Gastrocnemius medialis (tissue), 4 donors: Measurements from ENCODE around the gene ADORA3. TPM values are rescaled to one million over a fixed set of nuclear protein-coding genes. Genes with fewer than 3 reads are reported as not detected.

Experiments used
- ATAC-seq, 2 donors: fragments of 150-250 bp; one replicate each; pipeline ENCODE4 v1.9.1; 2016
- DNase-seq, 2 donors: peaks; one replicate each; pipeline ENCODE4 v3.0.0-alpha.2; 2019
- H3K27ac ChIP-seq, 4 donors: fragments of 200-600 bp; sonication (generic); 1 replicate in 1 of 4; 2 replicates in 3 of 4; pipeline ENCODE4 v1.5.1; 2016 to 2018; ENCODE audit warnings: mild to moderate bottlenecking in 2 of 4, moderate library complexity in 1 of 4
- H3K27me3 ChIP-seq, 3 donors: fragments of 200-600 bp; sonication (generic) in 2 of 3; 1 replicate in 1 of 3; 2 replicates in 2 of 3; pipeline versions ENCODE4 v1.5.1 to v1.6.0; 2016 to 2019; ENCODE audit warnings: mild to moderate bottlenecking in 1 of 3, moderate library complexity in 1 of 3
- H3K36me3 ChIP-seq, 2 donors: fragments of 200-600 bp; sonication (generic) in 1 of 2; one replicate each; pipeline ENCODE4 v1.5.1; 2017 to 2018
- H3K4me1 ChIP-seq, 2 donors: fragments of 200-600 bp; sonication (generic) in 1 of 2; one replicate each; pipeline ENCODE4 v1.5.1; 2016 to 2017; ENCODE audit warnings: mild to moderate bottlenecking in 2 of 2
- H3K4me3 ChIP-seq, 4 donors: fragments of 200-600 bp; sonication (generic) in 3 of 4; 1 replicate in 1 of 4; 2 replicates in 3 of 4; pipeline ENCODE4 v1.5.1; 2016 to 2019; ENCODE audit warnings: mild to moderate bottlenecking in 2 of 4
- H3K9me3 ChIP-seq, 3 donors: fragments of 200-600 bp; sonication (generic) in 2 of 3; 1 replicate in 1 of 3; 2 replicates in 2 of 3; pipeline ENCODE4 v1.5.1; 2016 to 2019
- POLR2A ChIP-seq, 2 donors: fragments of 450-650 bp; IDR thresholded peaks; one replicate each; pipeline ENCODE4 v1.6.1; 2017; ENCODE audit warnings: antibody characterized with exemption in 2 of 2, mild to moderate bottlenecking in 2 of 2, moderate library complexity in 2 of 2
- in situ Hi-C, 4 donors: fragments of 200-750 bp; cut with MboI; loops; one replicate each; pipeline versions ENCODE4 v1.15.0 to v1.8.0; 2017; ENCODE audit warnings: low sequenced_read_pairs in 4 of 4
- intact Hi-C: fragments of 100-400 bp; cut with DNase I; formaldehyde crosslinking; loops from one replicate; pipeline ENCODE4 v1.15.1; 2023; ENCODE audit warnings: low total_unique reads
- total RNA-seq, 4 donors: library from RNA; depleted of rRNA; stranded (reverse); fragments of >200 nt; gene quantifications; one replicate each; pipeline versions ENCODE4 v1.1.0 to v1.2.3, GENCODE V29; 2016
- TF ChIP-seq, protein P1 (sequence below), 5 experiments: fragments of 450-650 bp in 3 of 5; fragments of 200-600 bp in 2 of 5; sonication (generic) in 2 of 5; IDR thresholded peaks in 4 of 5; conservative IDR thresholded peaks in 1 of 5; 1 replicate in 4 of 5; 2 replicates in 1 of 5; pipeline ENCODE4 v1.5.1; 2016 to 2019; ENCODE audit warnings: antibody characterized with exemption in 5 of 5, mild to moderate bottlenecking in 3 of 5, moderate library complexity in 3 of 5

Gene ADORA3
- total RNA-seq, 4 donors from 2014 or later: 1.0 to 4.1 (median 2.1) TPM

DNA sequence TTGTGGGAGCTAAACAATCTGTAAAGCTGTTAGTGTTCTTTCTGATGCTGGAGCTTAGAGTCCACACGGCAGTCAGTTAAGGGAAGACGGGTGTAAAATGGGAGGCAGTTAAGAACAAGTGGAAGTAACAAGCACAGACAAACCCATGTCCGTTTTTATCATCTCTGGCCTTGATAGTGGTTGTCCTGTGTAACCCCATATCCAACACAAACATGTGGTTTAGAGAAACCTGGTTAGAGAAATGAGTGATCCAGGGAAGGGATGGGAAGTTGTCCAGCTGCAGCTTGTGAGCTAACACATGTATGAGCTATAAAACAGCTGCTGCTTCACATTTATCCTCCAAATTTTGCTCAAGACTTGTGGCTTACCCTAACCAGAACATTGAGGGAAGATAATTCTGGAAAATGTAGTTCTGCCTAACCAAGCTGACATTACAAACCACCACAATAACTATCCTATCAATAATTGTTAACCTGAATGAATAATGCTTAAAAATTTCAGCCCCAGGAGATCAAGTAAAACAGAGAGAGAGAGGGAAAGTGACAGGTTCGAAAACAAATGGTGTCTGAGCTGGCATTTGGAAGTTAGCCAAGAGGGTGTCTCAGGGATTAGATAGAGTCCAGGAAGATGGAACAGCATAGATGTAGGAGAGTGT is 40.3 kb downstream of the ADORA3 start:
- Histone ChIP-seq H3K36me3 (peaks cover 0 to 77% of the 10 kb centered on the region in 2 donors), H3K27ac (peak overlapping the region in 1 of 4 donors; percentile 0), H3K27me3 (no peaks in the 10 kb centered on the region), H3K9me3 (no peaks in the 10 kb centered on the region), H3K4me3 (no peak overlapping the region), H3K4me1 (no peaks in the 10 kb centered on the region)
- no peak for DNase-seq
- ATAC-seq: no peak
- TF ChIP-seq, protein P1, sequence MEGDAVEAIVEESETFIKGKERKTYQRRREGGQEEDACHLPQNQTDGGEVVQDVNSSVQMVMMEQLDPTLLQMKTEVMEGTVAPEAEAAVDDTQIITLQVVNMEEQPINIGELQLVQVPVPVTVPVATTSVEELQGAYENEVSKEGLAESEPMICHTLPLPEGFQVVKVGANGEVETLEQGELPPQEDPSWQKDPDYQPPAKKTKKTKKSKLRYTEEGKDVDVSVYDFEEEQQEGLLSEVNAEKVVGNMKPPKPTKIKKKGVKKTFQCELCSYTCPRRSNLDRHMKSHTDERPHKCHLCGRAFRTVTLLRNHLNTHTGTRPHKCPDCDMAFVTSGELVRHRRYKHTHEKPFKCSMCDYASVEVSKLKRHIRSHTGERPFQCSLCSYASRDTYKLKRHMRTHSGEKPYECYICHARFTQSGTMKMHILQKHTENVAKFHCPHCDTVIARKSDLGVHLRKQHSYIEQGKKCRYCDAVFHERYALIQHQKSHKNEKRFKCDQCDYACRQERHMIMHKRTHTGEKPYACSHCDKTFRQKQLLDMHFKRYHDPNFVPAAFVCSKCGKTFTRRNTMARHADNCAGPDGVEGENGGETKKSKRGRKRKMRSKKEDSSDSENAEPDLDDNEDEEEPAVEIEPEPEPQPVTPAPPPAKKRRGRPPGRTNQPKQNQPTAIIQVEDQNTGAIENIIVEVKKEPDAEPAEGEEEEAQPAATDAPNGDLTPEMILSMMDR (IDR thresholded peaks at IDR 0.05 in 4 of 5, conservative IDR thresholded peaks at IDR 0.05 in 1 of 5): no peak
- TF ChIP-seq POLR2A (IDR thresholded peaks at IDR 0.05): no peak
- intact Hi-C loops: no loop called here
- in situ Hi-C loops: no loop called here

GRCh38 chr1:111462370-111463028 is 40.9 kb downstream of the ADORA3 start:
- TF ChIP-seq, protein P1 (IDR thresholded peaks at IDR 0.05 in 4 of 5, conservative IDR thresholded peaks at IDR 0.05 in 1 of 5): no peak
- no peak for TF ChIP-seq POLR2A (IDR thresholded peaks at IDR 0.05)
- intact Hi-C loops: no loop called here
- ATAC-seq: no peak

GRCh38 chr1:111461765-111462164 is 41.7 kb downstream of the ADORA3 start:
- Histone ChIP-seq H3K27ac (no peak overlapping the region), H3K4me1 (no peaks in the 10 kb centered on the region), H3K9me3 (no peaks in the 10 kb centered on the region), H3K36me3 (peaks cover 0 to 77% of the 10 kb centered on the region in 2 donors), H3K4me3 (no peak overlapping the region), H3K27me3 (no peaks in the 10 kb centered on the region)
- TF ChIP-seq, protein P1 (IDR thresholded peaks at IDR 0.05 in 4 of 5, conservative IDR thresholded peaks at IDR 0.05 in 1 of 5): no peak
- TF ChIP-seq POLR2A (IDR thresholded peaks at IDR 0.05): no peak
- intact Hi-C loops (no loop called here), in situ Hi-C loops (no loop called here)
- ATAC-seq: no peak
- DNase-seq: no peak

More at GRCh38 chr1:111462370-111463028, 40.9 kb downstream of the ADORA3 start:
- Histone ChIP-seq H3K27me3 (no peaks in the 10 kb centered on the region), H3K36me3 (peaks cover 0 to 77% of the 10 kb centered on the region in 2 donors), H3K27ac (no peak overlapping the region), H3K4me1 (no peaks in the 10 kb centered on the region), H3K9me3 (no peaks in the 10 kb centered on the region), H3K4me3 (no peak overlapping the region)
- in situ Hi-C loops: no loop called here
- DNase-seq: no peak

- H3K36me3 ChIP-seq: peaks cover 0 to 72% of the 10 kb centered on the region in 2 donors
- TF ChIP-seq POLR2A (IDR thresholded peaks at IDR 0.05): no peak
- TF ChIP-seq, protein P1 (IDR thresholded peaks at IDR 0.05 in 4 of 5, conservative IDR thresholded peaks at IDR 0.05 in 1 of 5): no peak
Measured at GRCh38 chr1:111455642-111456031, 47.8 kb downstream of the ADORA3 start.

More at GRCh38 chr1:111455642-111456031, 47.8 kb downstream of the ADORA3 start:
- DNase-seq (no peak), ATAC-seq (no peak)
- intact Hi-C loops: no loop called here
- Histone ChIP-seq H3K4me3 (no peak overlapping the region), H3K4me1 (peaks cover 34 to 40% of the 10 kb centered on the region in 2 donors), H3K27ac (peak overlapping the region in 1 of 4 donors; percentile 0), H3K27me3 (no peaks in the 10 kb centered on the region), H3K9me3 (no peaks in the 10 kb centered on the region)
- in situ Hi-C loops: no loop called here
